CD8-positive, alpha-beta memory T cell (primary cell): ENCODE measurements around the gene RPS8. TPM values are rescaled to one million over a fixed set of nuclear protein-coding genes. Genes with fewer than 3 reads are reported as not detected.
"Not testable (repeated sequence)": the region's sequence is repeated elsewhere in the genome, so short reads cannot be mapped to it uniquely, and the experiment has no call there.

Experiments
- CTCF ChIA-PET: fragments of 350-600 bp; sonication (Branson Sonifier 250); formaldehyde crosslinking; loops from one replicate; lab custom pipeline; 2021; ENCODE audit warnings: antibody characterized with exemption; lab: Charles Lee
- POLR2A ChIA-PET: fragments of 350-600 bp; sonication (Branson Sonifier 250); formaldehyde crosslinking; loops from one replicate; lab custom pipeline; 2021; ENCODE audit warnings: antibody characterized with exemption; lab: Charles Lee
- DNase-seq, 5 donors: peaks; one replicate each; pipeline versions ENCODE4 v3.0.0 to v3.0.0-alpha.2; 2020 to 2022; ENCODE audit warnings: mixed read lengths in 1 of 5
- H3K27ac ChIP-seq: one replicate; pipeline ENCODE4 v1.7.0; 2013; ENCODE audit warnings: low read depth, mild to moderate bottlenecking, low read length, moderate library complexity
- H3K27me3 ChIP-seq: 2 replicates; pipeline ENCODE4 v1.7.0; 2013; ENCODE audit warnings: low read length, mild to moderate bottlenecking; ENCODE audit not compliant: insufficient read depth, poor library complexity, severe bottlenecking
- H3K36me3 ChIP-seq: 2 replicates; pipeline ENCODE4 v1.7.0; 2013; ENCODE audit warnings: mild to moderate bottlenecking, low read length, moderate library complexity; ENCODE audit not compliant: insufficient read depth
- H3K4me1 ChIP-seq: 2 replicates; pipeline ENCODE4 v1.7.0; 2013; ENCODE audit warnings: mild to moderate bottlenecking, low read length, moderate library complexity; ENCODE audit not compliant: insufficient read depth
- H3K4me3 ChIP-seq: 2 replicates; pipeline ENCODE4 v1.7.0; 2013; ENCODE audit warnings: mild to moderate bottlenecking, low read length
- H3K9me3 ChIP-seq: 2 replicates; pipeline ENCODE4 v1.7.0; 2013; ENCODE audit warnings: mild to moderate bottlenecking, low read length
- H3K27ac Mint-ChIP-seq, 8 donors: one replicate each; pipeline ENCODE4 v1.8.0; 2020 to 2021; ENCODE audit warnings: mixed read lengths in 8 of 8, mild to moderate bottlenecking in 6 of 8, inconsistent platforms in 3 of 8, moderate library complexity in 3 of 8
- H3K27me3 Mint-ChIP-seq, 2 donors: one replicate each; pipeline ENCODE4 v1.8.0; 2020 to 2021; ENCODE audit warnings: mixed read lengths in 2 of 2, mild to moderate bottlenecking in 1 of 2, moderate library complexity in 1 of 2
- H3K36me3 Mint-ChIP-seq, 3 donors: one replicate each; pipeline ENCODE4 v1.8.0; 2020 to 2021; ENCODE audit warnings: mixed read lengths in 3 of 3, inconsistent platforms in 1 of 3, mild to moderate bottlenecking in 1 of 3
- H3K4me1 Mint-ChIP-seq, 3 donors: one replicate each; pipeline ENCODE4 v1.8.0; 2020 to 2021; ENCODE audit warnings: mixed read lengths in 3 of 3, inconsistent platforms in 1 of 3, mild to moderate bottlenecking in 1 of 3
- H3K4me3 Mint-ChIP-seq, 7 donors: one replicate each; pipeline ENCODE4 v1.8.0; 2020 to 2021; ENCODE audit warnings: mixed read lengths in 7 of 7, mild to moderate bottlenecking in 6 of 7, moderate library complexity in 4 of 7, inconsistent platforms in 2 of 7
- H3K9me3 Mint-ChIP-seq, 5 donors: one replicate each; pipeline ENCODE4 v1.8.0; 2020 to 2022; ENCODE audit warnings: mixed read lengths in 5 of 5, mild to moderate bottlenecking in 3 of 5, moderate library complexity in 2 of 5, inconsistent platforms in 1 of 5
- polyA plus RNA-seq: library from polyadenylated mRNA; unstranded; fragments of 300-500 nt; fragmentation: Illumina TruSeq; gene quantifications from one replicate; pipeline ENCODE4 v1.2.3, GENCODE V29; 2021
- total RNA-seq, 2 experiments: library from RNA; stranded (reverse); gene quantifications; one replicate each; pipeline ENCODE4 v1.2.3, GENCODE V29; 2021

Gene RPS8
- total and polyA plus RNA-seq, 3 experiments from 2014 or later: 972 to 2,465 (median 2,426) TPM

- H3K36me3 Mint-ChIP-seq: peaks cover 4 to 31% (median 6%) of the 10 kb centered on the region in 3 donors
- peaks cover 69% of the 10 kb centered on the region for H3K4me1 ChIP-seq
- POLR2A ChIA-PET: interaction anchor here (0.5 to 5.3 kb wide), 12 partner anchors 9 to 878 kb away, joined by 3 to 120 read pairs (median 4); partner anchors contain the start of genes HECTD3, MUTYH, PLK3 and RPS8
These were observed 33.9 kb downstream of the RPS8 start for GRCh38 chr1:44808938-44809917.

GRCh38 chr1:44810101-44810761 is 34.9 kb downstream of the RPS8 start:
- H3K27ac Mint-ChIP-seq: peak overlapping the region; percentile 97 to 100 (median 100)
- H3K4me3 Mint-ChIP-seq: peak overlapping the region in 5 of 7 donors; percentile 80 to 90 (median 84)
- ChIA-PET CTCF (interaction anchor here (1.1 to 4.5 kb wide), 9 partner anchors 9 to 493 kb away, joined by 3 to 59 read pairs (median 6); partner anchors contain the start of genes BEST4, HECTD3 and PLK3), POLR2A (interaction anchor here (0.5 to 5.3 kb wide), 12 partner anchors 10 to 877 kb away, joined by 3 to 120 read pairs (median 5); partner anchors contain the start of genes HECTD3, MUTYH, PLK3 and RPS8)
- peak overlapping the region; percentile 31 for H3K4me3 ChIP-seq
- H3K36me3 Mint-ChIP-seq: peaks cover under 1 to 21% (median 3%) of the 10 kb centered on the region in 3 donors
- peaks cover 0 to 7% of the 10 kb centered on the region in 2 donors for H3K27me3 Mint-ChIP-seq
- peaks cover 69% of the 10 kb centered on the region for H3K4me1 ChIP-seq
- peak overlapping the region; percentile 96 for H3K27ac ChIP-seq
- H3K36me3 ChIP-seq: peaks cover 9% of the 10 kb centered on the region
- H3K4me1 Mint-ChIP-seq: peaks cover 67 to 75% (median 72%) of the 10 kb centered on the region in 3 donors
- no peaks in the 10 kb centered on the region for H3K9me3 ChIP-seq
- H3K9me3 Mint-ChIP-seq: no peaks in the 10 kb centered on the region
- no peaks in the 10 kb centered on the region for H3K27me3 ChIP-seq
- DNase-seq: peak in 3 of 5 donors; percentile 13 to 53 (median 29)

More at GRCh38 chr1:44808938-44809917, 33.9 kb downstream of the RPS8 start:
- H3K27me3 ChIP-seq: no peaks in the 10 kb centered on the region
- H3K4me3 Mint-ChIP-seq: peak overlapping the region; percentile 76 to 90 (median 84)
- peaks cover 63 to 71% (median 67%) of the 10 kb centered on the region in 3 donors for H3K4me1 Mint-ChIP-seq
- peaks cover 13% of the 10 kb centered on the region for H3K36me3 ChIP-seq
- peak overlapping the region; percentile 96 for H3K27ac ChIP-seq
- CTCF ChIA-PET: interaction anchor here (0.9 to 4.5 kb wide), 14 partner anchors 9 to 494 kb away, joined by 3 to 59 read pairs (median 4); partner anchors contain the start of genes BEST4, HECTD3, KIF2C and PLK3
- no peaks in the 10 kb centered on the region for H3K9me3 ChIP-seq
- H3K9me3 Mint-ChIP-seq: no peaks in the 10 kb centered on the region
- peaks cover 0 to 7% of the 10 kb centered on the region in 2 donors for H3K27me3 Mint-ChIP-seq
- H3K4me3 ChIP-seq: peak overlapping the region; percentile 54
- DNase-seq: peak; percentile 79 to 95 (median 89)
- peak overlapping the region; percentile 97 to 100 (median 100) for H3K27ac Mint-ChIP-seq

DNA sequence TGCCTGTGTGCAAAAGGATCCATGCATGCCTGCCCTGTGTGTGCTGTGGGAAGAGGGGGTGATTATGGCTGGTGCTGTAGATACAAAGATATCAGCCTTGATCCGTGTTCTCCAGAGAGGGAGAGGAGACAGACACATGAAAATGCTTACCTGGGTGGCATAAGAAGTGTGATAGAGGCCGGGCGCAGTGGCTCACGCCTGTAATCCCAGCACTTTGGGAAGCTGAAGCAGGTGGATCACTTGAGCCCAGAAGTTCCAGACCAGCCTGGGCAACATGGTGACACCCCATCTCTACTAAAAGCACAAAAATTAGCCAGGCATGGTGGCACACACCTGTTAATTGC is 35.4 kb downstream of the RPS8 start:
- Mint-ChIP-seq H3K36me3 (peaks cover 0 to 16% (median 3%) of the 10 kb centered on the region in 3 donors), H3K4me1 (peaks cover 68 to 76% (median 73%) of the 10 kb centered on the region in 3 donors), H3K4me3 (peak overlapping the region in 5 of 7 donors; percentile 18 to 90 (median 62)), H3K27ac (peak overlapping the region; percentile 92 to 100 (median 100))
- H3K9me3 Mint-ChIP-seq, H3K27me3 ChIP-seq, H3K27me3 Mint-ChIP-seq, H3K27ac ChIP-seq, H3K36me3 ChIP-seq, DNase-seq, H3K4me3 ChIP-seq, H3K9me3 ChIP-seq: not testable (repeated sequence)
- ChIA-PET CTCF (interaction anchor here (1.3 to 4.5 kb wide), 2 partner anchors 9 to 11 kb away, joined by 4 to 59 read pairs; partner anchors contain the start of gene PLK3), POLR2A (interaction anchor here (0.6 to 5.3 kb wide), 3 partner anchors 10 to 18 kb away, joined by 5 to 120 read pairs (median 5); partner anchors contain the start of gene PLK3)
- H3K4me1 ChIP-seq: peaks cover 69% of the 10 kb centered on the region

DNA sequence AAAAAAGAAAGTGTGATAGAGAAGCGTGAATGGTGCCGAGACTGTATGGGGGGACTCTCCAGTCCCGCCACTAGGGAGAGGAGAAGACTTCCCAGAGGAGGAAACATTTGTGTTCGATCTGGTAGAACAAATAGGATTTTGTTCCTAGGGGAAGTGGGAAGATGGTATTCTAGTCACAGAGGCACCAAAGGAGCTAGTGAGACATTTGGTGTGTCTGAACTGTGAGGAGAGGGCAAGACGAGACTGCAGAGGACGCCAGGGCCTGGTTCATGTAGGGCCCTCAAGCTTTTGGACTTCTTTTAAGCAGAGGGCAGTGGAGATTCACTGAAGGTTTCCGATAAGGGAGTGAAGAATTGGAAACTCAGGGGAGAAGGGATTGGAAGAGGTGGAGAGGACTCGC is 35.9 kb downstream of the RPS8 start:
- H3K9me3 Mint-ChIP-seq: no peaks in the 10 kb centered on the region

GRCh38 chr1:44812822-44813543 is 37.6 kb downstream of the RPS8 start:
- Histone ChIP-seq H3K4me3 (no peak overlapping the region), H3K9me3 (no peaks in the 10 kb centered on the region), H3K36me3 (no peaks in the 10 kb centered on the region), H3K4me1 (peaks cover 52% of the 10 kb centered on the region), H3K27ac (no peak overlapping the region), H3K27me3 (no peaks in the 10 kb centered on the region)
- POLR2A ChIA-PET: interaction anchor here (1.2 to 2.7 kb wide), 4 partner anchors 12 to 527 kb away, joined by 4 to 89 read pairs (median 5); partner anchors contain the start of genes MUTYH, PLK3, RPS8 and TOE1
- H3K36me3 Mint-ChIP-seq: peaks cover 0 to 5% (median 0%) of the 10 kb centered on the region in 3 donors
- H3K9me3 Mint-ChIP-seq: no peaks in the 10 kb centered on the region
- peaks cover 0 to 7% of the 10 kb centered on the region in 2 donors for H3K27me3 Mint-ChIP-seq
- H3K4me1 Mint-ChIP-seq: peaks cover 59 to 67% (median 66%) of the 10 kb centered on the region in 3 donors
- peak overlapping the region in 6 of 8 donors; percentile 8 to 100 (median 70) for H3K27ac Mint-ChIP-seq
- peak in 1 of 5 donors; percentile 45 for DNase-seq
- H3K4me3 Mint-ChIP-seq: peak overlapping the region in 6 of 7 donors; percentile 62 to 96 (median 88)
- CTCF ChIA-PET: interaction anchor here (0.6 to 11.7 kb wide), 8 partner anchors 9 to 491 kb away, joined by 3 to 112 read pairs (median 3); partner anchors contain the start of gene PLK3

More for the DNA sequence above, 35.9 kb downstream of the RPS8 start:
- no peaks in the 10 kb centered on the region for H3K27me3 ChIP-seq
- H3K4me3 ChIP-seq: no peak overlapping the region
- Mint-ChIP-seq H3K27ac (peak overlapping the region; percentile 92 to 100 (median 100)), H3K36me3 (peaks cover 0 to 14% (median 3%) of the 10 kb centered on the region in 3 donors), H3K27me3 (peaks cover 0 to 7% of the 10 kb centered on the region in 2 donors), H3K4me3 (peak overlapping the region; percentile 18 to 90 (median 63)), H3K4me1 (peaks cover 68 to 76% (median 73%) of the 10 kb centered on the region in 3 donors)
- H3K9me3 ChIP-seq: no peaks in the 10 kb centered on the region
- H3K27ac ChIP-seq: no peak overlapping the region
- CTCF ChIA-PET: interaction anchor here (1.3 to 4.5 kb wide), 2 partner anchors 8 to 11 kb away, joined by 4 to 59 read pairs; partner anchors contain the start of gene PLK3
- DNase-seq: no peak
- H3K36me3 ChIP-seq: peaks cover 4% of the 10 kb centered on the region
- H3K4me1 ChIP-seq: peaks cover 69% of the 10 kb centered on the region
- POLR2A ChIA-PET: interaction anchor here (0.6 to 5.3 kb wide), 4 partner anchors 9 to 581 kb away, joined by 5 to 120 read pairs (median 7); partner anchors contain the start of gene PLK3

GRCh38 chr1:44815926-44816325 is 40.6 kb downstream of the RPS8 start:
- not testable (repeated sequence) for DNase-seq, H3K27me3 Mint-ChIP-seq, H3K27ac ChIP-seq, H3K27me3 ChIP-seq, H3K9me3 Mint-ChIP-seq, H3K36me3 ChIP-seq, H3K9me3 ChIP-seq, H3K4me3 ChIP-seq, H3K36me3 Mint-ChIP-seq
- Mint-ChIP-seq H3K4me1 (peaks cover 49 to 61% (median 60%) of the 10 kb centered on the region in 3 donors), H3K27ac (peak overlapping the region in 2 of 8 donors; percentile 83 to 98), H3K4me3 (peak overlapping the region in 2 of 7 donors; percentile 49 to 96)
- ChIA-PET POLR2A (interaction anchor here (0.8 kb wide), 1 partner anchor 16 kb away, joined by 3 read pairs; the partner anchor contains the start of gene PLK3), CTCF (interaction anchor here (1.1 to 11.7 kb wide), 2 partner anchors 16 to 488 kb away, joined by 3 to 112 read pairs; partner anchors contain the start of gene PLK3)
- peaks cover 34% of the 10 kb centered on the region for H3K4me1 ChIP-seq
